Measurements from ENCODE around the gene RETN. TPM values are rescaled to one million over a fixed set of nuclear protein-coding genes. Genes with fewer than 3 reads are reported as not detected.
"Not testable (repeated sequence)": the region's sequence is repeated elsewhere in the genome, so short reads cannot be mapped to it uniquely, and the experiment has no call there.

Gene RETN
- total and polyA plus RNA-seq, 4 donors = 2.6 TPM; not detected in 3

- Histone ChIP-seq H3K27ac (ENCODE audit: low read depth in 1 of 2, low read length in 2 of 2) (no peak overlapping the region), H3K9me3 (ENCODE audit: control insufficient read depth, low read length) (no peaks in the 10 kb centered on the region), H3K27me3 (ENCODE audit: control insufficient read depth in 1 of 2, insufficient read depth in 2 of 2, low read length in 1 of 2) (no peaks in the 10 kb centered on the region), H3K36me3 (ENCODE audit: control insufficient read depth in 1 of 2, insufficient read depth in 2 of 2, low read length in 1 of 2) (no peaks in the 10 kb centered on the region), H3K4me3 (ENCODE audit: low read length in 2 of 2) (no peak overlapping the region), H3K4me1 (ENCODE audit: control insufficient read depth in 1 of 2, insufficient read depth in 2 of 2, low read length in 2 of 2) (no peaks in the 10 kb centered on the region)
- 92% methylated on average over 8 of the region's 8 CpGs for WGBS, 2 donors
- DNase-seq (no peak), ATAC-seq (ENCODE audit: low FRiP score) (no peak)
- intact Hi-C loops (cut with DNase I) = no loop called here
These were observed 25.8 kb upstream of the RETN start for GRCh38 chr19:7643031-7643415.

GRCh38 chr19:7643629-7644549 is 25.0 kb upstream of the RETN start:
- DNase-seq; H3K36me3 ChIP-seq (ENCODE audit: control insufficient read depth in 1 of 2, insufficient read depth in 2 of 2, low read length in 1 of 2); H3K9me3 ChIP-seq (ENCODE audit: control insufficient read depth, low read length); H3K4me3 ChIP-seq (ENCODE audit: low read length in 2 of 2); H3K4me1 ChIP-seq (ENCODE audit: control insufficient read depth in 1 of 2, insufficient read depth in 2 of 2, low read length in 2 of 2); H3K27ac ChIP-seq (ENCODE audit: low read depth in 1 of 2, low read length in 2 of 2); H3K27me3 ChIP-seq (ENCODE audit: control insufficient read depth in 1 of 2, insufficient read depth in 2 of 2, low read length in 1 of 2); intact Hi-C loops (cut with DNase I); ATAC-seq (ENCODE audit: low FRiP score): not testable (repeated sequence)
- WGBS, 2 donors = 43 to 90% methylated on average over 10 of the region's 10 CpGs

DNA sequence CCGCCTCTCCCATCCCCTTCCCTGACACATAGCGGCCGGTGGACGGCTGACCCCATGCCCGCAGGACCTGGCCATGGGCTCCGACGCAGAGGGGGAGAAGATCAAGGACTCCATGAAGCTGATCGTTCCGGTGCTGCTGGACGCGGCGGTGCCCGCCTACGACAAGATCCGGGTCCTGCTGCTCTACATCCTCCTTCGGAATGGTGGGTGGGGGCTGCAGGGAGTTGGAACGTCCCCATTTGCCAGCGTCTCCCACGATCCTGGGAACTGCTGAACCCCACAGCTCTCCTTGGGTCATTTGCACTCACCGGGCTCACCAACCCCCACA is 24.3 kb upstream of the RETN start:
- no peak overlapping the region for H3K4me3 ChIP-seq (ENCODE audit: low read length in 2 of 2)
- H3K27me3 ChIP-seq (ENCODE audit: control insufficient read depth in 1 of 2, insufficient read depth in 2 of 2, low read length in 1 of 2) = no peaks in the 10 kb centered on the region
- no peak overlapping the region for H3K27ac ChIP-seq (ENCODE audit: low read depth in 1 of 2, low read length in 2 of 2)
- intact Hi-C loops (cut with DNase I) = no loop called here
- no peaks in the 10 kb centered on the region for H3K4me1 ChIP-seq (ENCODE audit: control insufficient read depth in 1 of 2, insufficient read depth in 2 of 2, low read length in 2 of 2)
- H3K36me3 ChIP-seq (ENCODE audit: control insufficient read depth in 1 of 2, insufficient read depth in 2 of 2, low read length in 1 of 2) = no peaks in the 10 kb centered on the region
- ATAC-seq (ENCODE audit: low FRiP score) (no peak), DNase-seq (no peak)
- H3K9me3 ChIP-seq (ENCODE audit: control insufficient read depth, low read length) = no peaks in the 10 kb centered on the region
- 93 to 94% methylated on average over 20 of the region's 20 CpGs for WGBS, 2 donors

- WGBS, 2 donors = 88% methylated on average over 14 of the region's 14 CpGs
- intact Hi-C loops (cut with DNase I) = no loop called here
These were observed 23.7 kb upstream of the RETN start for GRCh38 chr19:7645163-7645562.

GRCh38 chr19:7645656-7646425 is 23.0 kb upstream of the RETN start:
- H3K27me3 ChIP-seq (ENCODE audit: control insufficient read depth in 1 of 2, insufficient read depth in 2 of 2, low read length in 1 of 2) = no peaks in the 10 kb centered on the region
- H3K4me3 ChIP-seq (ENCODE audit: low read length in 2 of 2) = no peak overlapping the region
- H3K9me3 ChIP-seq (ENCODE audit: control insufficient read depth, low read length) = no peaks in the 10 kb centered on the region
- no peaks in the 10 kb centered on the region for H3K36me3 ChIP-seq (ENCODE audit: control insufficient read depth in 1 of 2, insufficient read depth in 2 of 2, low read length in 1 of 2)
- intact Hi-C loops (cut with DNase I) = no loop called here
- no peak for ATAC-seq (ENCODE audit: low FRiP score)
- no peak overlapping the region for H3K27ac ChIP-seq (ENCODE audit: low read depth in 1 of 2, low read length in 2 of 2)
- no peaks in the 10 kb centered on the region for H3K4me1 ChIP-seq (ENCODE audit: control insufficient read depth in 1 of 2, insufficient read depth in 2 of 2, low read length in 2 of 2)
- DNase-seq = no peak
- 57 to 64% methylated on average over 20 of the region's 20 CpGs for WGBS, 2 donors

More at GRCh38 chr19:7645163-7645562, 23.7 kb upstream of the RETN start:
- Histone ChIP-seq H3K9me3 (ENCODE audit: control insufficient read depth, low read length) (no peaks in the 10 kb centered on the region), H3K27me3 (ENCODE audit: control insufficient read depth in 1 of 2, insufficient read depth in 2 of 2, low read length in 1 of 2) (no peaks in the 10 kb centered on the region), H3K36me3 (ENCODE audit: control insufficient read depth in 1 of 2, insufficient read depth in 2 of 2, low read length in 1 of 2) (no peaks in the 10 kb centered on the region), H3K27ac (ENCODE audit: low read depth in 1 of 2, low read length in 2 of 2) (no peak overlapping the region), H3K4me1 (ENCODE audit: control insufficient read depth in 1 of 2, insufficient read depth in 2 of 2, low read length in 2 of 2) (no peaks in the 10 kb centered on the region), H3K4me3 (ENCODE audit: low read length in 2 of 2) (no peak overlapping the region)
- ATAC-seq (ENCODE audit: low FRiP score) (peak; percentile 30), DNase-seq (no peak)

DNA sequence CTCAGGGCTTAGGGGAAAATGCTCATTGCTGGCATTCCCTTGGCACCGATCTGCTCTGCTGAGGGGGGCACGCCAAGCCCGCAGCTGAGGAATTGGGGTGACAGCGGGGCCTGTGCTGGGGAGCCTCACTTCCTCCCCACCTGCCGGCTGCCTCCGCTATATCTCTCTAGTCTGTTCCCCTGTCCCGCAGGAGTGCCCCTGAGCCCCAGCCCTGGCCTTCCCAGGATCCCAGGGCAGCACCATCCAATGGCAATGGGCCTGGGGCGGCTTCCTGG is 22.5 kb upstream of the RETN start:
- H3K36me3 ChIP-seq (ENCODE audit: control insufficient read depth in 1 of 2, insufficient read depth in 2 of 2, low read length in 1 of 2) = no peaks in the 10 kb centered on the region
- ATAC-seq (ENCODE audit: low FRiP score) = no peak
- WGBS, 2 donors = 72 to 81% methylated on average over 8 of the region's 8 CpGs
- no peak for DNase-seq
- no peaks in the 10 kb centered on the region for H3K4me1 ChIP-seq (ENCODE audit: control insufficient read depth in 1 of 2, insufficient read depth in 2 of 2, low read length in 2 of 2)
- intact Hi-C loops (cut with DNase I) = no loop called here
- no peaks in the 10 kb centered on the region for H3K9me3 ChIP-seq (ENCODE audit: control insufficient read depth, low read length)
- H3K4me3 ChIP-seq (ENCODE audit: low read length in 2 of 2) = no peak overlapping the region
- H3K27ac ChIP-seq (ENCODE audit: low read depth in 1 of 2, low read length in 2 of 2) = no peak overlapping the region
- no peaks in the 10 kb centered on the region for H3K27me3 ChIP-seq (ENCODE audit: control insufficient read depth in 1 of 2, insufficient read depth in 2 of 2, low read length in 1 of 2)

DNA sequence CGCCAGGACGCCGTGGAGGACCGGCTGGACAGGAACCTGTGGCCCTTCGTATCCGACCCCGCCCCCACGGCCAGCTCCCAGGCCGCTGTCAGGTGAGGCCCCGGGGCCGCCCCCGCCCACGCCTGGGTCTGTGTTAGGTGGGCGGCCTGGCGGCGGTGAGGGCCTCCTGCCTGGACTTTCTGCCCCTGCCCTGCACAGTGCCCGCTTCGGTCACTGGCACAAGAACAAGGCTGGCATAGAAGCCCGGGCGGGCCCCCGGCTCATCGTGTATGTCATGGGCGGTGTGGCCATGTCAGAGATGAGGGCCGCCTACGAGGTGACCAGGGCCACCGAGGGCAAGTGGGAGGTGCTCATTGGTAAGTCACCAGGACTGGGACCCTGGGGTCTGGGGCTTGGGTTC is 21.7 kb upstream of the RETN start:
- ATAC-seq (ENCODE audit: low FRiP score) = no peak
- intact Hi-C loops (cut with DNase I) = no loop called here

GRCh38 chr19:7648265-7649014 is 20.4 kb upstream of the RETN start:
- no peaks in the 10 kb centered on the region for H3K27me3 ChIP-seq (ENCODE audit: control insufficient read depth in 1 of 2, insufficient read depth in 2 of 2, low read length in 1 of 2)
- H3K36me3 ChIP-seq (ENCODE audit: control insufficient read depth in 1 of 2, insufficient read depth in 2 of 2, low read length in 1 of 2) = no peaks in the 10 kb centered on the region
- no peak for ATAC-seq (ENCODE audit: low FRiP score)
- no peak overlapping the region for H3K27ac ChIP-seq (ENCODE audit: low read depth in 1 of 2, low read length in 2 of 2)
- no peak for DNase-seq
- intact Hi-C loops (cut with DNase I) = no loop called here
- no peaks in the 10 kb centered on the region for H3K4me1 ChIP-seq (ENCODE audit: control insufficient read depth in 1 of 2, insufficient read depth in 2 of 2, low read length in 2 of 2)
- WGBS, 2 donors = 79% methylated on average over 15 of the region's 15 CpGs
- no peaks in the 10 kb centered on the region for H3K9me3 ChIP-seq (ENCODE audit: control insufficient read depth, low read length)
- no peak overlapping the region for H3K4me3 ChIP-seq (ENCODE audit: low read length in 2 of 2)

More for the DNA sequence above, 21.7 kb upstream of the RETN start:
- Histone ChIP-seq H3K4me3 (ENCODE audit: low read length in 2 of 2) (no peak overlapping the region), H3K27me3 (ENCODE audit: control insufficient read depth in 1 of 2, insufficient read depth in 2 of 2, low read length in 1 of 2) (no peaks in the 10 kb centered on the region), H3K36me3 (ENCODE audit: control insufficient read depth in 1 of 2, insufficient read depth in 2 of 2, low read length in 1 of 2) (no peaks in the 10 kb centered on the region), H3K4me1 (ENCODE audit: control insufficient read depth in 1 of 2, insufficient read depth in 2 of 2, low read length in 2 of 2) (no peaks in the 10 kb centered on the region), H3K27ac (ENCODE audit: low read depth in 1 of 2, low read length in 2 of 2) (no peak overlapping the region), H3K9me3 (ENCODE audit: control insufficient read depth, low read length) (no peaks in the 10 kb centered on the region)
- DNase-seq = no peak
- WGBS, 2 donors = 87 to 90% methylated on average over 26 of the region's 26 CpGs

Measured in aorta (tissue), 5 donors.